Measurements from ENCODE around the gene KMT2C. TPM values are rescaled to one million over a fixed set of nuclear protein-coding genes. Genes with fewer than 3 reads are reported as not detected.

Gene KMT2C
- total and polyA plus RNA-seq, 2 of the 13 experiments (the other 11 are each of a cell fraction or from before 2014, with no cell fraction given) = 7.1 to 14.4 TPM

- TF ChIP-seq ZNF142 (CRISPR knock-in tag; IDR thresholded peaks at IDR 0.05) (peak; percentile 75; the same call in 1 of the 2 replicates), RXRA (CRISPR knock-in tag; IDR thresholded peaks at IDR 0.05) (no peak), SRSF1 (optimal IDR thresholded peaks at IDR 0.05; ENCODE audit: low read depth, low read length) (no peak), AFF4 (CRISPR knock-in tag; IDR thresholded peaks at IDR 0.05) (no peak), ZNF773 (CRISPR knock-in tag; IDR thresholded peaks at IDR 0.05; ENCODE audit: borderline replicate concordance) (no peak), ZNF788 (CRISPR knock-in tag; IDR thresholded peaks at IDR 0.05; ENCODE audit: borderline replicate concordance) (peak; percentile 77; the same call in 1 of the 2 replicates), TAF15 (IDR thresholded peaks at IDR 0.05; ENCODE audit: low read depth, low read length, poor library complexity, severe bottlenecking) (peak; percentile 50), ZNF503 (CRISPR knock-in tag; IDR thresholded peaks at IDR 0.05) (no peak), TBX3 (IDR thresholded peaks at IDR 0.05; ENCODE audit: borderline replicate concordance) (no peak), HIC2 (CRISPR knock-in tag; IDR thresholded peaks at IDR 0.05; ENCODE audit: low read depth) (no peak), ATF7 (IDR thresholded peaks at IDR 0.05) (no peak), ATF7 (CRISPR knock-in tag; IDR thresholded peaks at IDR 0.05) (no peak), MNT (IDR thresholded peaks at IDR 0.05) (no peak)
Measured at GRCh38 chr7:152436111-152436930, 518 bp upstream of the KMT2C start (continued).
